ENCODE measurements around the gene DMTF1.

Gene DMTF1

GRCh38 chr7:87147500-87147899, 4.8 kb upstream of the DMTF1 start:
- Histone ChIP-seq H3K9ac (ENCODE audit: low read depth, low read length) (no peak overlapping the region), H3K27ac (ENCODE audit: low read depth, low read length) (no peak overlapping the region), H3K36me3 (ENCODE audit: insufficient read depth, low read length) (no peaks in the 10 kb centered on the region), H3K9me3 (ENCODE audit: insufficient read depth, low read depth, low read length) (no peaks in the 10 kb centered on the region), H3K27me3 (ENCODE audit: insufficient read depth, low read length) (no peaks in the 10 kb centered on the region), H3K4me1 (ENCODE audit: insufficient read depth, low read length) (peaks cover 5% of the 10 kb centered on the region; the same call in 1 of the 2 replicates), H3K4me3 (ENCODE audit: low read length) (no peak overlapping the region)
- WGBS: 93% methylated on average over 7 of the region's 7 CpGs

GRCh38 chr7:87148332-87148955, 3.8 kb upstream of the DMTF1 start:
- Histone ChIP-seq H3K9me3 (ENCODE audit: insufficient read depth, low read depth, low read length) (no peaks in the 10 kb centered on the region), H3K4me3 (ENCODE audit: low read length) (no peak overlapping the region), H3K27ac (ENCODE audit: low read depth, low read length) (no peak overlapping the region), H3K4me1 (ENCODE audit: insufficient read depth, low read length) (peaks cover 5% of the 10 kb centered on the region; the same call in 1 of the 2 replicates), H3K27me3 (ENCODE audit: insufficient read depth, low read length) (no peaks in the 10 kb centered on the region), H3K9ac (ENCODE audit: low read depth, low read length) (no peak overlapping the region), H3K36me3 (ENCODE audit: insufficient read depth, low read length) (no peaks in the 10 kb centered on the region)
- WGBS: 92% methylated on average over 1 of the region's 1 CpG

- Histone ChIP-seq H3K27me3 (ENCODE audit: insufficient read depth, low read length) (no peaks in the 10 kb centered on the region), H3K36me3 (ENCODE audit: insufficient read depth, low read length) (peaks cover 11% of the 10 kb centered on the region), H3K4me3 (ENCODE audit: low read length) (peak overlapping the region; percentile 85), H3K9ac (ENCODE audit: low read depth, low read length) (peak overlapping the region; percentile 99), H3K27ac (ENCODE audit: low read depth, low read length) (peak overlapping the region; percentile 100), H3K4me1 (ENCODE audit: insufficient read depth, low read length) (peaks cover 24% of the 10 kb centered on the region), H3K9me3 (ENCODE audit: insufficient read depth, low read depth, low read length) (no peaks in the 10 kb centered on the region)
- 69% methylated on average over 6 of the region's 9 CpGs for WGBS
Measured at GRCh38 chr7:87151002-87151728, 1.1 kb upstream of the DMTF1 start.

- Histone ChIP-seq H3K4me3 (ENCODE audit: low read length) (peak overlapping the region; percentile 85), H3K4me1 (ENCODE audit: insufficient read depth, low read length) (peaks cover 28% of the 10 kb centered on the region), H3K9ac (ENCODE audit: low read depth, low read length) (peak overlapping the region; percentile 99), H3K36me3 (ENCODE audit: insufficient read depth, low read length) (peaks cover 17% of the 10 kb centered on the region), H3K27me3 (ENCODE audit: insufficient read depth, low read length) (no peaks in the 10 kb centered on the region), H3K9me3 (ENCODE audit: insufficient read depth, low read depth, low read length) (no peaks in the 10 kb centered on the region), H3K27ac (ENCODE audit: low read depth, low read length) (peak overlapping the region; percentile 100)
- WGBS: 2% methylated on average over 10 of the region's 13 CpGs
Measured at GRCh38 chr7:87151729-87152111, 533 bp upstream of the DMTF1 start.

GRCh38 chr7:87152897-87153641, 816 bp downstream of the DMTF1 start:
- Histone ChIP-seq H3K27me3 (ENCODE audit: insufficient read depth, low read length) (no peaks in the 10 kb centered on the region), H3K9me3 (ENCODE audit: insufficient read depth, low read depth, low read length) (no peaks in the 10 kb centered on the region), H3K4me1 (ENCODE audit: insufficient read depth, low read length) (peaks cover 28% of the 10 kb centered on the region), H3K9ac (ENCODE audit: low read depth, low read length) (peak overlapping the region; percentile 99), H3K36me3 (ENCODE audit: insufficient read depth, low read length) (peaks cover 28% of the 10 kb centered on the region), H3K4me3 (ENCODE audit: low read length) (peak overlapping the region; percentile 85), H3K27ac (ENCODE audit: low read depth, low read length) (peak overlapping the region; percentile 100)
- under 1% methylated on average over 24 of the region's 25 CpGs for WGBS

- 38% methylated on average over 2 of the region's 2 CpGs for WGBS
- Histone ChIP-seq H3K36me3 (ENCODE audit: insufficient read depth, low read length) (peaks cover 31% of the 10 kb centered on the region), H3K9me3 (ENCODE audit: insufficient read depth, low read depth, low read length) (no peaks in the 10 kb centered on the region), H3K4me3 (ENCODE audit: low read length) (peak overlapping the region; percentile 85), H3K27ac (ENCODE audit: low read depth, low read length) (no peak overlapping the region), H3K4me1 (ENCODE audit: insufficient read depth, low read length) (peaks cover 28% of the 10 kb centered on the region), H3K9ac (ENCODE audit: low read depth, low read length) (peak overlapping the region; percentile 99), H3K27me3 (ENCODE audit: insufficient read depth, low read length) (no peaks in the 10 kb centered on the region)
Measured at GRCh38 chr7:87154166-87154565, 1.9 kb downstream of the DMTF1 start.

- Histone ChIP-seq H3K9me3 (ENCODE audit: insufficient read depth, low read depth, low read length) (no peaks in the 10 kb centered on the region), H3K4me3 (ENCODE audit: low read length) (peak overlapping the region; percentile 85), H3K27me3 (ENCODE audit: insufficient read depth, low read length) (no peaks in the 10 kb centered on the region), H3K27ac (ENCODE audit: low read depth, low read length) (no peak overlapping the region), H3K4me1 (ENCODE audit: insufficient read depth, low read length) (peaks cover 28% of the 10 kb centered on the region), H3K9ac (ENCODE audit: low read depth, low read length) (peak overlapping the region; percentile 99; the same call in 1 of the 2 replicates), H3K36me3 (ENCODE audit: insufficient read depth, low read length) (peaks cover 34% of the 10 kb centered on the region)
- WGBS: 32% methylated on average over 1 of the region's 3 CpGs
Measured at GRCh38 chr7:87154569-87154968, 2.3 kb downstream of the DMTF1 start.

- Histone ChIP-seq H3K9me3 (ENCODE audit: insufficient read depth, low read depth, low read length) (no peaks in the 10 kb centered on the region), H3K36me3 (ENCODE audit: insufficient read depth, low read length) (peaks cover 43% of the 10 kb centered on the region), H3K9ac (ENCODE audit: low read depth, low read length) (0 out of 2 replicates have a peak overlapping the region, but pooled peaks have one; percentile 5), H3K27ac (ENCODE audit: low read depth, low read length) (no peak overlapping the region), H3K4me1 (ENCODE audit: insufficient read depth, low read length) (peaks cover 28% of the 10 kb centered on the region), H3K4me3 (ENCODE audit: low read length) (peak overlapping the region; percentile 17), H3K27me3 (ENCODE audit: insufficient read depth, low read length) (no peaks in the 10 kb centered on the region)
- WGBS: 97% methylated on average over 3 of the region's 3 CpGs
Measured at GRCh38 chr7:87155788-87156187, 3.5 kb downstream of the DMTF1 start.

GRCh38 chr7:87156709-87157108, 4.5 kb downstream of the DMTF1 start:
- no peak overlapping the region for H3K4me3 ChIP-seq (ENCODE audit: low read length)
- 100% methylated on average over 1 of the region's 2 CpGs for WGBS
- no peak overlapping the region for H3K27ac ChIP-seq (ENCODE audit: low read depth, low read length)
- peaks cover 24% of the 10 kb centered on the region for H3K4me1 ChIP-seq (ENCODE audit: insufficient read depth, low read length)
- H3K36me3 ChIP-seq (ENCODE audit: insufficient read depth, low read length): peaks cover 43% of the 10 kb centered on the region
- no peaks in the 10 kb centered on the region for H3K27me3 ChIP-seq (ENCODE audit: insufficient read depth, low read length)
- H3K9ac ChIP-seq (ENCODE audit: low read depth, low read length): no peak overlapping the region
- no peaks in the 10 kb centered on the region for H3K9me3 ChIP-seq (ENCODE audit: insufficient read depth, low read depth, low read length)

GRCh38 chr7:87159538-87159937, 7.3 kb downstream of the DMTF1 start:
- no peak overlapping the region for H3K27ac ChIP-seq (ENCODE audit: low read depth, low read length)
- H3K36me3 ChIP-seq (ENCODE audit: insufficient read depth, low read length): peaks cover 71% of the 10 kb centered on the region
- no peak overlapping the region for H3K9ac ChIP-seq (ENCODE audit: low read depth, low read length)
- peaks cover 19% of the 10 kb centered on the region for H3K4me1 ChIP-seq (ENCODE audit: insufficient read depth, low read length)
- no peaks in the 10 kb centered on the region for H3K9me3 ChIP-seq (ENCODE audit: insufficient read depth, low read depth, low read length)
- H3K27me3 ChIP-seq (ENCODE audit: insufficient read depth, low read length): no peaks in the 10 kb centered on the region
- no peak overlapping the region for H3K4me3 ChIP-seq (ENCODE audit: low read length)
- WGBS: 100% methylated on average over 2 of the region's 2 CpGs

GRCh38 chr7:87164433-87164832, 12.2 kb downstream of the DMTF1 start:
- H3K36me3 ChIP-seq (ENCODE audit: insufficient read depth, low read length): peaks cover 87% of the 10 kb centered on the region
- H3K27ac ChIP-seq (ENCODE audit: low read depth, low read length): no peak overlapping the region
- WGBS: 94% methylated on average over 2 of the region's 2 CpGs
- no peaks in the 10 kb centered on the region for H3K4me1 ChIP-seq (ENCODE audit: insufficient read depth, low read length)
- H3K4me3 ChIP-seq (ENCODE audit: low read length): no peak overlapping the region
- no peaks in the 10 kb centered on the region for H3K27me3 ChIP-seq (ENCODE audit: insufficient read depth, low read length)
- no peak overlapping the region for H3K9ac ChIP-seq (ENCODE audit: low read depth, low read length)
- no peaks in the 10 kb centered on the region for H3K9me3 ChIP-seq (ENCODE audit: insufficient read depth, low read depth, low read length)

Data from HUES64 (cell line).